ENCODE data around the gene OLFML2B.

The OLFML2B gene

GRCh38 chr1:161943737-161944136 is 79.9 kb downstream of the OLFML2B start:
- DNase-seq, result no peak

- DNase-seq, result no peak
These were observed 81.8 kb downstream of the OLFML2B start for GRCh38 chr1:161941726-161942436.

DNA sequence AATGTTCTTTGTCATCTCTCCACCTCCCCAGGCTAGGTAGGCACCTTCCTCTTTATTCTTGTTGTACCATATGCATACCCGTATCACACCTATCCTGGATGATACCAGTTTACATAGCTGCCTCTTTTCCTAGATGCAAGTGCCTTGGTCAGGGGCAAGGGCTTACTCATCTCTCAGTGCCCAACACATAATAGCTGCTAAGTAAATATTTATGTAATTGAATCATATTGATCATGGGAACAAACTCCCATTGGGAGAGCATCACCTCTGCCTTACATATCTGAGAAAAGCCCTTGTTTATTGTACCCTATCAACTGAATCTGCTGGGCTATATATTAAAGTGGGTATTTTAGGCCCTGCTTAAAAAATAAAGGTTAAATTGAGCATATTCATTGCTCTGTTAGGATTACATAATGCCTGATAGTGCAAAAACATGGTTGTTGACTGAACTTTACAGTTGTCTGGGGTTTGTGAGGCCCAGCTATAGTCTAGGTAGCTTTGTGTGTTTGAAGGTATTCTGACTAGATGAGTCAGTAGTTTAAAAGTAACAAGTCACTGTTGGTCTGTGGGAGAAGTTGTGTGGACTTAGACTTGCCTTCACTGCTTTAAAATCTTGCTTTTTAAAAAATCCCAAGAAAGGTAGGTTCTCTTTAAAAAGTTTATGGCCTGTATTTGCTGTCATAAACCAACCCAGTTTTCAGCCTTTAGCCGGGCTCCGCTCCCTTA is 82.6 kb downstream of the OLFML2B start:
- no peak for DNase-seq

DNA sequence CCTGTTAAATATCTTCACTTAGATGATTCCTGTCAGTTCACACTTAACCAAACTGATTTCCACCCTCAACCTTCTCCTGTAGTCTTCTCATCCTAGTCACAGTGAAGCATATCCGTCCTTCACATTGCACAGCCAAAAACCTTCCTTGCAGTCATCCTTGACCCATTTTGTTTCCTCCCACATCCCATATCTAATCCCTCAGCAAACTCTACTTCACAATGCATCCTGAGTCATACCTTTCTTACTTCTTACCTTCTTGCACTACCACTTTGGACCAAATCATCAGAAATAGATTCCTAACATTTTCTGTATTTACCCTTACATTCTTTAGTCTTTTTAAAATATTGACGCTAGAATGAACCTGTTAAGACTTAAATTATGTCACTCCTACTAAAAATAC is 86.9 kb downstream of the OLFML2B start:
- no peak for DNase-seq

- DNase-seq, result no peak
These were observed 88.4 kb downstream of the OLFML2B start for GRCh38 chr1:161935264-161935663.

GRCh38 chr1:161933592-161934588 is 89.8 kb downstream of the OLFML2B start:
- DNase-seq, result peak; percentile 47
